GM19099 (cell line): ENCODE data around the gene CUEDC1.

ENCODE experiments used
- POLR2A ChIP-seq: IDR thresholded peaks from 3 replicates; pipeline ENCODE4 v1.6.1; 2011; ENCODE audit warnings: low read depth; ENCODE audit not compliant: insufficient read length; ENCODE audit errors: extremely low read depth

CUEDC1 gene, protein sequence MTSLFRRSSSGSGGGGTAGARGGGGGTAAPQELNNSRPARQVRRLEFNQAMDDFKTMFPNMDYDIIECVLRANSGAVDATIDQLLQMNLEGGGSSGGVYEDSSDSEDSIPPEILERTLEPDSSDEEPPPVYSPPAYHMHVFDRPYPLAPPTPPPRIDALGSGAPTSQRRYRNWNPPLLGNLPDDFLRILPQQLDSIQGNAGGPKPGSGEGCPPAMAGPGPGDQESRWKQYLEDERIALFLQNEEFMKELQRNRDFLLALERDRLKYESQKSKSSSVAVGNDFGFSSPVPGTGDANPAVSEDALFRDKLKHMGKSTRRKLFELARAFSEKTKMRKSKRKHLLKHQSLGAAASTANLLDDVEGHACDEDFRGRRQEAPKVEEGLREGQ

DNA sequence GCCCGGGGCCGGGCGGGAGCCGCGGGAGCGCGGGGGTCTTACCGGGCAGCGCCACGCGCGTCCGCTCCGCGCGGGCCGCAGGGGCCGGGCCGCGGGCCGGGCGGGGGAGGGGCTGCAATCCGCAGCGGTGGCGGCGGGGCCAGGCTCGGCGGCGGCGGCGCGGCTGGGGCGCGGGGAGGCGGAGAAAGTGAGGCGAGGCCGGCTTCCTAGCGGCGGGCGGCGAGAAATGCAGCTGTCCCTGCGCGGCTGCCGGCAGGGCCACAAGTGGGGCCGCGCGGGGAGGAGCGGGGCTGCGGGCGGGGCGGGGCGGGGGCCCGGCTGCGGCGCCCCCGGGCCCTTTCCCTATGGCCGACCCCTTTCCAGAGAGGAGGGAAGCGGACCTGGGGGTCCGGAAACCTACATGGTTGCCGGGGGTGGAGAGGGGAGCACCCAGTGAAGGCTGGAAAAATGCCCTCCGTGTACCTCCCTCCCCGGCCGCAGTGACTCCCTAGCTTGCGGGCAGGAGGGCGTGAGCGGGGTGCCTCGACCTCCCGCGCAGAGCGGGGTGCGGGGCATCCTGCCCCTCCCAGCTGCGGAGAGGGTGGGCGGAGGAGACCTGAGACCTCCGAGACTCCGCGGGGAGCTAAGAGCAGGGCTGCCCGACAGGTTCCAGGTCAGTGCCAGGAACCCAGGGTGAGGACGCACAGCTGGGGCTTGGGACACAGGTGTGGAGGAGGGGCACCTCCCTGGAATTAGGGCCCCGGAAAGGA, at the start of gene CUEDC1:
Gene CUEDC1, minus strand, starts transcription at position 230 of the 749 bp plus-strand sequence. CDS start 69,848 bp downstream, outside the sequence.
- no peak for TF ChIP-seq POLR2A

DNA sequence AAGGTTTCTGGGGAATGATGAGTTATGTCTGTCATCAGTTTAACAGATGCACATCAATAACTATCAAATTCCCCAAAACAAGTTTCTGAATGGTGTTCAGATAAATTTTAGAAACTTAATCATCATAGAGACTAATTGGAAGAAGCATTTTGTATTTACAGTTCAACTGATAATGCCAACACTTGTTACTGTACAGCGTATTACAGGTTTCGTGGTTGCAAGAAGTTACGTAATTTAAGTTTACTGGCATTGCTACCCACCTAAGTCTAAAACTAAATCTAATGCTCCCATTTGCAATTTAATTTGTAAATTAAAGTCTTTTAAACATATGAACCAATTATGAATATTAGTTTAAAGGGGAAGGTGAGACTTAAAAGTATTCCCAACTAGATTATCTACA, 48.8 kb upstream of the CUEDC1 start:
- TF ChIP-seq POLR2A: no peak

DNA sequence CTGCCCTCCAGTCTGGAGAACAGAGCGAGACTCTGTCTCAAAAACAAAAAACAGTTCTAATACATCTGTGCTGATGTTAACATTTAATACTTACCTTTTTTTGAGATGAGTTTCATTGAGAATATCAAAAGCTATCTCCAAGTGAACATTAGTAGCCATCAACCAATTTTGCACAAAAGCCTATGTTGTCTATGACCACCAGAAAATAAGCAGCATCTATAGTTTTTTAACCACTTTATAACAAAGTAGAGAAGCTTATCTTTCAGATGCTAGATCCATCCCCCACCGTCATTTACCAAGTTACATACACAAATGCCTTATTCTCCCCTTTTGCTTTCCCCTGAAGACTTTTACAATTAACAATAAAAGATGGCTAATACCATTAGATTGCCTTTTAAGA, 47.8 kb upstream of the CUEDC1 start:
- no peak for TF ChIP-seq POLR2A

DNA sequence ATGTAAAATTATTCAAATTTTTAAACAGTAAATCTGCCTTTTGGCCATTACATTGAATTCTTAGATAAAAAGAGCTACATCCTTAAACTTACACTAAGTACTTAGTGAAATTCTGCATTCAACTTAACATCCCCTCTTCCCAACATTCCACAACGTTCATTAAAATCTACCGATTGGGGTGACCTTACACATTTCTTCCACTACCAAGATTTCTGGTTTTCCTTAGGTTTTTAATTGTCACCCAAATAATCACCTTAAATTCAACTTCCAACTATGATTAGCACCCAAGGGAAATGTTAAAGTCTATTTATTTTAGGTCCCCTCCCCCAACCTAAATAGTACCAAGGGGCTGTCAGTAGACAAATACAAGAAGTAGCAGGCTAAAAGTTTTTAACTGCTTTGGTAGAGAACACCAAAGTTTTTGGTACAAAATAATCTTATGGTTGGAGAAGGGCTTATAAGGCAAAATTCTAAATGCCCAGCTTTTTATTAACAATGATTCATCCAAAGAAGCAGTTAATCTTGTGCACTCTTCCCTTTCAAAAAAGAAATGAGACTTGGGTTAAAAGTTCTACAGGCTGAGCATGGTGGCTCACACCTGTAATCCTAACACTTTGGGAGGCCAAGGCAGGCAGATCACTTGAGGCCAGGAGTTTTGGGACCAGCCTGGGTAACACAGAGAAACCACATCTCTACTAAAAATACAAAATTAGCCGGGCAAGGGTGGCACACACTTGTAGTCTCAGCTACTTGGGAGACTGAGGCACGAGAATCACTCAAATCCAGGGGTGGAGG, 47.1 kb upstream of the CUEDC1 start:
- TF ChIP-seq POLR2A: no peak

- no peak for TF ChIP-seq POLR2A
Observed at GRCh38 chr17:58001461-58002124, 46.4 kb upstream of the CUEDC1 start.

- TF ChIP-seq POLR2A: no peak
Observed at GRCh38 chr17:57999496-58000017, 44.3 kb upstream of the CUEDC1 start.

GRCh38 chr17:57999010-57999495, 43.8 kb upstream of the CUEDC1 start:
- TF ChIP-seq POLR2A: no peak

- TF ChIP-seq POLR2A: no peak
Observed at GRCh38 chr17:57997085-57997809, 42.0 kb upstream of the CUEDC1 start.

DNA sequence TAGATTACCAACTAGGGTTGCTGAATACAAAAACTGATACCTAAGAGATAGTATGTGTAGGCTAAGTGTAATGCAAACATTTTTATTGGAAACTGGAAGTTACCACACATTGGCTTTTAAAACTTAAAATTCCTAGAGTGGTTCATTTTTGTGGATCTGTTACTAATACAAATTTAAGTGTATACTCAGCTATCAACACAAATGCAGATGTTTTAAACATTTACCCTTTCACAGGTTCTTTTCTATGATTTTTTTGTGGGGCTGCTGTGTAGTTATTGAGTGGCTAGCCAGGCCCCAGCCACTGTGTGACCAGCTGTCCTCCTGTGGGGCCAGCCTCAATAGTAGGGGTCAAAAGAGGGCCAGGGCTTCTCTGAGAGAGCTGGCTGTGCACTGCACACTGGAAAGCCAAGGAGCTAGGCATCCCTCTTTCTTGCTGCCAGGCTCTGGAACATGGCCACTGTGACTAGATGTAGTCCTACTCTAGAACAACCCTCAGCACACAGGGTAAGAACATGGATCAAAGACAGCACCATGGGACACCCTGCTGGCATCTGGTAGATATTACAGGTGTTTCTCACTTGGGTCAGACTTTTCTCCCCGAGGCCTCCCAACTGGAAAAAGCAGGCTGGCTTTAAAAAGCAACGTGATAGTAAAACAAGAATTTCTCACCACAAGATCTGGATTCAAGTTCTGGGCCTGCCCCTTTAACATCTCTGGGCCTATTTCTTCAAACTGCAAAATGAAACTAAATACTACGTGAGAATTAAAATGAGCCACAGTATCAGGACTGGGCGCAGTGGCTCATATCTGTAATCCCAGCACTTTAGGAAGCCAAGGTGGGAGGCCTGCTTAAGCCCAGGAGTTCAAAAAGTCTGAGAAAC, 40.1 kb upstream of the CUEDC1 start:
- TF ChIP-seq POLR2A: peak; percentile 41

GRCh38 chr17:57994436-57994835, 39.2 kb upstream of the CUEDC1 start:
- no peak for TF ChIP-seq POLR2A

DNA sequence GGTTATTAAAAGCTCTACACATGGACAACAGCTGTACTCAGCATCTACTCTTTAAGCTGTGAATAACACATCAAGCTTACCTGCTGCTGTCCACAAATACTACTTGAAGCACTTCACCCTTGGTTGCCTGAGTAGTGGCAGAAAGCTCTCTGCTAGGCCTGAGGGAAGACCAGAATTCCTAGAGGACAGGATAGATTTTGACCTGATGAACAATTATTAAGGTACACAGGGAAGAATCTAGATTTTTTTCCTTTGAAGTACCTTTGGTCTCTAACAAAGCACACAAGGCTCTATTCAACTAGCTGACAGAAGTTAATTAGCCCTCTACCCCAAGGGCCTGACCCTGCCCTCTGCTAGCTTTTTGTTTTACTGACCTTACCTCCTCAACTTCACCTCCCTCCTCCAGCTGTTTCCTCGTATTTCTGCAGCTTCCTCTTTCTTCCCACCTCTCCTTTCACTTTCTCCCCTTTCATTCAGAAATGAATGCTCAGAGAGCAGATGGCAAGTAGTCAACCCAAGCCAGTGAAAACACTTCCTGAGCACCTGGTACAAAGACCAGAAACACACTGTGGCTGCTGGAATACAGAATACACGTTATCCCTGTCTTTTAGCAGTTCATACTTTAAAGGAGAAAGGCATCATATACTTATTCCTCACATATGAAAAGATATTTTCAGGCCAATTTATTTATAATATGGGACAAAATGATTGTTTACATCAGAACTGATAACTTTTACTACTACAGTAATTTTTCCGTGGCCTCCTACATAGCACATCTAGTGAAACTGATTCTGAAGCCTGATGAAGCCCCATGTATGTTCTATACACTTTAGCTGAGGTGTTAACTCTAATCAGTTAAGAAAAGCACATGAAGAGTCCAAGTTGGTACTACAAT, 38.5 kb upstream of the CUEDC1 start:
- peak; percentile 14 for TF ChIP-seq POLR2A

- TF ChIP-seq POLR2A: no peak
Observed at GRCh38 chr17:57991537-57991936, 36.3 kb upstream of the CUEDC1 start.
